Brain microvascular endothelial cell (primary cell): ENCODE data around the gene DLAT.
A peak's percentile ranks its signal among the peaks of the same experiment; 100 is the strongest.
"Not testable (repeated sequence)": the region's sequence is repeated elsewhere in the genome, so short reads cannot be mapped to it uniquely, and the experiment has no call there.

Source experiments
- DNase-seq: peaks from one replicate; pipeline ENCODE4 v3.0.0-alpha.2; 2020
- H3K27ac ChIP-seq: fragments of 250-450 bp; sonication (Bioruptor Pico); 2 replicates; pipeline ENCODE4 v1.5.1; 2020; ENCODE audit warnings: mild to moderate bottlenecking, moderate library complexity
- H3K27me3 ChIP-seq: fragments of 250-450 bp; sonication (Bioruptor Pico); replicated peaks from 2 replicates; pipeline ENCODE4 v1.5.1; 2020; ENCODE audit warnings: mild to moderate bottlenecking
- H3K36me3 ChIP-seq: fragments of 250-450 bp; sonication (Bioruptor Pico); replicated peaks from 2 replicates; pipeline ENCODE4 v1.5.1; 2020; ENCODE audit warnings: mild to moderate bottlenecking
- H3K4me3 ChIP-seq: 2 replicates; pipeline ENCODE4 v1.5.1; 2011; ENCODE audit warnings: low read depth, mild to moderate bottlenecking, control low read depth, low read length, moderate library complexity
- CTCF ChIP-seq: IDR thresholded peaks from 2 replicates; pipeline ENCODE4 v1.5.1; 2011; ENCODE audit warnings: low read depth, mild to moderate bottlenecking, moderate library complexity, low read length, control low read depth, inconsistent platforms; ENCODE audit errors: missing control alignments
- in situ Hi-C: cut with HindIII; loops from 2 replicates; pipeline ENCODE4 v1.10.0; 2017; ENCODE audit warnings: low sequenced_read_pairs, low pct_ligation_motif_present

DLAT gene

DNA sequence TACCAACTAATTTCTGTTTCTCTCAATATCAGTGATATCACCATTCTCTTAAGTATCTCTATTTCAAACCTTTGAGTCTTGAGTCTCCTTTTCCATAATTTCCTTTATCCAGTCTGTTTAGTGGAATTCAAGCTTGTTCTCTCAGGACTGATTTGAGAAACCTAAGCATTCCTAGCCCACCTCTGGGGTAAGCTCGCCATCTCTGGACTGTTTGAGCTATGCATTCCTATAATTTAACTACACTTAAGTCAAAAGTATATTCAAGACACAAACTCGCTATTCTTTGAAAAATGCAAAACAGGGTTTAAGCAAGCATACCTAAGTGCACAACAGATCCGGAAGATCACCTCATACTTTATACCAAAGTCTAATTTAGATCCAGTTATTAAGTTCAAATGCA lies 2.1 kb upstream of the DLAT start:
- no peak overlapping the region for H3K4me3 ChIP-seq
- H3K27ac ChIP-seq: no peak overlapping the region
- H3K36me3 ChIP-seq: no peaks in the 10 kb centered on the region
- H3K27me3 ChIP-seq: no peaks in the 10 kb centered on the region
- DNase-seq: no peak
- no peak for TF ChIP-seq CTCF
- in situ Hi-C loops: no loop called here

- H3K4me3 ChIP-seq: peak overlapping the region; percentile 94
- no peaks in the 10 kb centered on the region for H3K27me3 ChIP-seq
- no peak overlapping the region for H3K27ac ChIP-seq
- in situ Hi-C loops: no loop called here
- peaks cover 9% of the 10 kb centered on the region for H3K36me3 ChIP-seq
- no peak for TF ChIP-seq CTCF
- no peak for DNase-seq
These were observed 933 bp upstream of the DLAT start for GRCh38 chr11:112024178-112024772.

DNA sequence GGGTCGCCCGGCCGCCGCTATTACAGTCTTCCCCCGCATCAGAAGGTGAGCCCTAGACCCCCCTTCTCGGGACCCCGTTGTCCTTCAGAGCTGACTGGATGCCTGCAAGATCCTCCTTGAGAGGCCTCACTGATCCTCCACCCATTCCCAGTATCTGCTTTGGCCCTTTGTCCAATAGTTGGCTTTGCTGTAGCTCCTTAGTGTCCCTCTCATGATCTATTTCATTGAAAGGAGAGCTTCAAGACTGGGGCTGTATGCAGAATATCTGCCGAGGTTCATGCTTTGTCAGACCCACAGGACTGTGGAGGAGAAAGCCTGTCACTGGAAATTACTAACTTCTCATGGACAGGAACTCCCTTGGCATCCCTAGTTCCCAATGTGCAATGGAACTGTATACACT lies 499 bp downstream of the DLAT start:
- no peaks in the 10 kb centered on the region for H3K27me3 ChIP-seq
- no peak for DNase-seq
- peak overlapping the region; percentile 65 for H3K27ac ChIP-seq
- in situ Hi-C loops: no loop called here
- no peak for TF ChIP-seq CTCF
- peak overlapping the region; percentile 94 for H3K4me3 ChIP-seq
- H3K36me3 ChIP-seq: peaks cover 19% of the 10 kb centered on the region

DNA sequence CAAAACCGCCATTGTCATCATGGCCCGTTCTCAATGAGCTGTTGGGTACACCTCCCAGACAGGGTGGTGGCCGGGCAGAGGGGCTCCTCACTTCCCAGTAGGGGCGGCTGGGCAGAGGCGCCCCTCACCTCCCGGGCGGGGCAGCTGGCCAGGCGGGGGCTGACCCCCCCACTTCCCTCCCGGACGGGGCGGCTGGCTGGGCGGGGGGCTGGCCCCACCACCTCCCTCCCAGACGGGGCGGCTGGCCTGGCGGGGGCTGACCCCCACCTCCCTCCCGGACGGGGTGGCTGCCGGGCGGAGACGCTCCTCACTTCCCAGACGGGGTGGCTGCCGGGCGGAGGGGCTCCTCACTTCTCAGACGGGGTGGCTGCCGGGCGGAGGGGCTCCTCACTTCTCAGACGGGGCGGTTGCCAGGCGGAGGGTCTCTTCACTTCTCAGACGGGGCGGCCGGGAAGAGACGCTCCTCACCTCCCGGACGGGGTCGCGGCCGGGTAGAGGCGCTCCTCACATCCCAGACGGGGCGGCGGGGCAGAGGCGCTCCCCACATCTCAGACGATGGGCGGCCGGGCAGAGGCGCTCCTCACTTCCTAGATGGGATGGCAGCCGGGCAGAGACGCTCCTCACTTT lies 1.7 kb downstream of the DLAT start:
- in situ Hi-C loops, H3K4me3 ChIP-seq, H3K27ac ChIP-seq, DNase-seq, H3K27me3 ChIP-seq: not testable (repeated sequence)
- H3K36me3 ChIP-seq: peaks cover 19% of the 10 kb centered on the region

DNA sequence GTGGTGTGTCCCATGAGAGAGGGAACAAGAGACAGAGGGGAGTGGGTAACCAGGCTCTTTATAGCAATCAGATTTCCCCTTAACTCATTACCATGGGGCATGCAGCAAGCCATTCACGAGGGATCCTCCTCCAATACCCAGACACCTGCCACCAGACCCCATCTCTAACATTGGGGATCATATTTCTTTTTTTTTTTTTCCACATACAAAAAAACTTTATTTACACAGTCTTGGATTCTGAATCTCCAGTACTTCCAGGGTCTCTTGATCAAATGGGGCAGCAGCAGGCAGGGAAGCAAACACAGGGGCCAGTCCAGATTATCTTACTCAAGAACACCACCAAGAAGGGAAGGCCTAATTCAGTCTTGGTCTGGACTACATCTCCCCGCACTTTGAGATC lies 4.3 kb downstream of the DLAT start:
- in situ Hi-C loops: no loop called here
- Histone ChIP-seq H3K27ac (no peak overlapping the region), H3K4me3 (no peak overlapping the region), H3K27me3 (no peaks in the 10 kb centered on the region), H3K36me3 (peaks cover 26% of the 10 kb centered on the region)
- no peak for TF ChIP-seq CTCF
- no peak for DNase-seq

DNA sequence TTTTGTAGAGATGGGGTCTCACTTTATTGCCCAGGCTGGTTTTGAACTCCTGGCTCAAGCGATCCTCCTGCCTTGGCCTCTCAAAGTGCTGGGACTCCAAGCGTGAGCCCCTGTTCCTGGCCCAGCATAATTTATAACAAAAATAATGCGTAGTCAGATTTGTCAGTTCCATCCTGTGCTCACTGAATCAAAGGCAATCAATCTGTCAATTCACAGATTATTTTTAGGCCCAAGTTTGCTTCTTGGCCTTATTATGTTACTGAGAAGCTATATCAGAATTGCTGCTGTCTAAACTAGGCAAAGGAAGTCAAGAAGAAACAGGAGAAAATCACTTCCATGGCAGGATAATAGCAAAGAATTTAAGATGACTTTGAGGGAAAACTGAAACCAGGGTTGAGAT lies 8.7 kb downstream of the DLAT start:
- Histone ChIP-seq H3K27ac (no peak overlapping the region), H3K36me3 (peaks cover 31% of the 10 kb centered on the region), H3K27me3 (no peaks in the 10 kb centered on the region), H3K4me3 (no peak overlapping the region)
- no peak for TF ChIP-seq CTCF
- in situ Hi-C loops: no loop called here
- no peak for DNase-seq
